Activated T-cell treated with anti-CD3 and anti-CD28 coated beads, Interleukin-2, amount 50 U/mL, for 4 hours (primary cell): Measurements from ENCODE around the gene RNF149. TPM values are rescaled to one million over a fixed set of nuclear protein-coding genes. Genes with fewer than 3 reads are reported as not detected.
A peak's percentile ranks its signal among the peaks of the same experiment; 100 is the strongest.

Experiments
- ATAC-seq, 2 donors: fragments of 200-7000 bp; cut with Tn5 transposase; one replicate each; pipeline ENCODE4 v1.10.0; 2021
- DNase-seq: peaks from one replicate; pipeline ENCODE4 v3.0.0-alpha.2; 2020
- H3K27me3 Mint-ChIP-seq: one replicate; pipeline ENCODE4 v1.8.0; 2021; ENCODE audit warnings: low read depth, mixed read lengths
- H3K36me3 Mint-ChIP-seq: one replicate; pipeline ENCODE4 v1.8.0; 2022; ENCODE audit warnings: mixed read lengths; ENCODE audit not compliant: insufficient read depth
- H3K4me1 Mint-ChIP-seq: one replicate; pipeline ENCODE4 v1.8.0; 2021; ENCODE audit warnings: low read depth, mixed read lengths
- H3K4me3 Mint-ChIP-seq: one replicate; pipeline ENCODE4 v1.8.0; 2021; ENCODE audit warnings: mild to moderate bottlenecking, moderate library complexity, mixed read lengths
- H3K9me3 Mint-ChIP-seq: one replicate; pipeline ENCODE4 v1.8.0; 2021; ENCODE audit warnings: mixed read lengths
- total RNA-seq, 3 donors: library from RNA; stranded (reverse); gene quantifications; one replicate each; pipeline ENCODE4 v1.2.1, GENCODE V29; 2021

RNF149 gene
- total RNA-seq, 3 donors from 2014 or later = 27.3 to 33.3 (median 27.3) TPM

DNA sequence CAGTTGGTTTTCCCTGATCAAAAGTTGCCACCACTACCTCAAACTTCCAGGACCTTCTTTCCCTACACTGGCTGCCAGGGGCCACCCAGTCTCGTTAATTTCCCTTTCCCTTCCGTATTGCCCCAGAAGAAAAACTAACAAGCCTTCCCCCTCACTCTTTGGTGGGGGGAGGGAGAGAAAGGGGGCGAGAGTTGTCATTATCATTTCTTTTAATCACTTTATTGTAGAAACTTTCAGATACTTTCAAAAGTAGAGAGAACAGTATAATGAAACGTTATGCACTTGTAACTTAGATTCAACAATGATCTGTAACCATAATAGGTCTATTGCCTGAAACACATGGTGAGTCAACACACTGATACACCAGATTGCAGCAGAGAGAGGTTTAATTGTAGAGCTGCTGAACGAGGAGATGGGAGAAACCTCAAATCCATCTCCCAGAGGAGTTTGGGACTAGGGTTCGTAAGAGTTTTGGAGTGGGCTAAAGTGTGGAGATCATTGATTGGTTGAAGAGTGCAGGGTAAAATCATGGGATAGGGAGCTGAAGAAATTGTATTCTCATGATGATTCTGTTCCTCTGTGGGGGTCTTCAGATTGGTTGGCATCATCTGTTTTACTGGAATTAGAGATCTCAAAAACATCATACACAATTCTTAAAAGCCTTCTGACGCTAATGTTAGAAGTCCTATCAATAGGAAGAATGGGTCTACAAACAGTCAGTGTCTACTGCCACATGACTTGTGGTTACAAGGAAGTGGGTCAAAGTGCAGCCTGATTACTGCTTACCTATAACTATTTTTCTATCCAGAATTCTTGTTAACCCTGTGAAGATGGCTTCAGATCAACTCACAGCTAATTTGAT lies 2.6 kb upstream of the RNF149 start:
- Mint-ChIP-seq H3K9me3 (no peaks in the 10 kb centered on the region), H3K4me3 (peak overlapping the region; percentile 22), H3K27me3 (no peaks in the 10 kb centered on the region), H3K36me3 (peaks cover 9% of the 10 kb centered on the region), H3K4me1 (peaks cover 67% of the 10 kb centered on the region)
- ATAC-seq = no peak
- DNase-seq = no peak

DNA sequence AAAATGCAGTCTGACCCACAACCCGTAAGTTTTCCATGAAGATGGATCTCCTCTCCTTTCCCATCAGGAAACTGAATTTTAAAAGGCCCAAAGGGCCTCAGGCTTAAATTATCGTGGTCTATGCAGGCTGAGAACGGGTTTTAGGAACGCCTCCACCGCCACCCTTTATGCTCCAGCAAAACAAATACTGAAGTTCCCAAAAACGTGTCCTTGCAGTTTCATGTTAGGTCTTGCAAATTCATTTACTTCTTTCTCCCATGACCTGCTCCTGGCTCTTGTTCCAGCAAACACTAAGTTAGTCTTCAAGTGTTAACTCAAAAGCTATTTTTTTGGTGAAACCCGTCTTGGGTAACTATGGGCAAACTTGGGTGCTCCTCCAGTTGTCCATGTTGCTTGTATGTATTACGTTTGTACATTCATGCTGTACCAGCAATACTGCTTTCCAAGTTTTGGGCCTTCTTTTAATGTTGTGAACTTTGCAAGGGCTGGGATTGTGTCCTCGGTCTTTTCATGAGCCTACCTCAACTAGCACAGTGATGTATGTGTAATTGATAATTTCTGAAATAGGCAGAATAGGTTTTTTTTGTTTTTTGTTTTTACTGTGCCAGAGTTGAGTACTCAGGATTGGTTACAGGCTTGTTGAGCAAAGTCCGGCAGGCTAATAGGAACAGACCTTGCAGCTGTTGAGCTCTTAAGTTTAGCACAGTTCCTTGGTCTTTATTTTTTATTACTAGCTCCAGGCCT lies 1.8 kb upstream of the RNF149 start:
- H3K4me1 Mint-ChIP-seq = peaks cover 67% of the 10 kb centered on the region
- H3K9me3 Mint-ChIP-seq = no peaks in the 10 kb centered on the region
- DNase-seq = no peak
- no peaks in the 10 kb centered on the region for H3K27me3 Mint-ChIP-seq
- no peak overlapping the region for H3K4me3 Mint-ChIP-seq
- H3K36me3 Mint-ChIP-seq = peaks cover 17% of the 10 kb centered on the region
- no peak for ATAC-seq

DNA sequence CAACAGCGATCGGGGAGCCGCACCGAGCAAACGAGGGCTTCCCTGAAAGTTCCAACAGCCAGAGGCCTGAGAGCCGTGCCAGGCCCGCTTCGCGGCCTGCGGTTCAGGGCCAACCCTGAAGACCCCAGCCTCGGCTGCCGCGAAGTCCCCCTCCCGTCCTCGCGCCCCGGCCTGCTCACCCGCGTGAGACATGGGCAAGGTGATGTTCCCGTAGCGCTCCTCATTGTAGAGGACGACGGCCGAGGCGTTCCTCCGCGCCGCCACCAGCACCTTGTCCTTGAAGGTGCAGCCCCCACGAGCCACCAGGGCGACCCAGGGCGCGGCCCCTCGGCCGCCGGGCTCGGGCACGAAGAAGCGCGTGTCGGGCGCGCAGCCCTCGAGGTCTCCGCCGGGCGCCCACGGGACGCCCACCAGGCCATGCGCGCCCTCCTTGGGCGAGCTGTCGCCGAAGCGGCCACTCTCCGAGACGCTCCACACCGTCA lies 510 bp downstream of the RNF149 start:
- H3K36me3 Mint-ChIP-seq = peaks cover 22% of the 10 kb centered on the region
- peak; percentile 6 to 7 for ATAC-seq
- peak overlapping the region; percentile 97 for H3K4me3 Mint-ChIP-seq
- H3K4me1 Mint-ChIP-seq = peaks cover 81% of the 10 kb centered on the region
- no peaks in the 10 kb centered on the region for H3K9me3 Mint-ChIP-seq
- no peaks in the 10 kb centered on the region for H3K27me3 Mint-ChIP-seq
- DNase-seq = peak; percentile 28

DNA sequence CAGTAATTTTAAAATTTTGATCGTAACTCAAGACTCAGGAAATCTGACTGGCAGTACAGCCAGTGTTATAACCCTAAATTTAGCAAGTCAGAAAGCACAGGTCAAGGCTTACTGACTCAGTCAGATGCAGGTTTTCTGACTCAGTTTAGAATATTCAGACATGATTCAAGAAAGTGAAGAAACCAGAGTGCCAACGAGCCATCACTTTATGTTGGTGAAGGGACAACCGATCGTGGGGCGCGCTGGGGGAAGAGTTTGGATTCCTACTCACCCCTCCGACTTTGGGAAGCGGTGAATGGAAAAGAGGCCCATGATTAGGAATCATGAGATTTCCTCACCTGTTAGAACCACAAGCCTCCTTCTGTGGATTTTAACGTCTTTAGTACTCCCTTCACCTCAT lies 998 bp downstream of the RNF149 start:
- H3K4me1 Mint-ChIP-seq = peaks cover 81% of the 10 kb centered on the region
- no peak for DNase-seq

DNA sequence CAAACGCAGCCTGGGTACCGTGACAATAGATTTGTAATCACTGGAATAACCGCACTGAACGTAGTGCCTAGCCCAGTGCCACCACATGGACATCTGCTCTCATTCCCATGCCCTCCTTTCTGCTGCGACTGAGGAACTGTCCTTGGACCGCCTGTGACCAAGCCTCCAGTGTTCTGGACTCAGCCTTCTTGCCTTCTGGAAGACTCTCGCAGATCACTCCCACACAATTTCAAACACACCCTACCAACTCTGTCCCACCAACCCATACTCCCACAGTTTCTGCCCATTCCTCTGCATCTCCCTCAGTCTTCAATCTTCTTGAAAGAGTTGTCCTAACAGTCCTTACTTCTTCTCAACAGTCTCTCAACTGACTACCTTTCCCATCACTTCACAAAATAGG lies 2.1 kb downstream of the RNF149 start:
- Mint-ChIP-seq H3K36me3 (peaks cover 29% of the 10 kb centered on the region), H3K4me3 (peak overlapping the region; percentile 97), H3K9me3 (no peaks in the 10 kb centered on the region), H3K4me1 (peaks cover 82% of the 10 kb centered on the region), H3K27me3 (no peaks in the 10 kb centered on the region)
- peak; percentile 1 to 4 for ATAC-seq
- DNase-seq = no peak

More for the DNA sequence above, 998 bp downstream of the RNF149 start:
- H3K36me3 Mint-ChIP-seq = peaks cover 23% of the 10 kb centered on the region
- peak; percentile 12 to 30 for ATAC-seq
- no peaks in the 10 kb centered on the region for H3K27me3 Mint-ChIP-seq
- H3K4me3 Mint-ChIP-seq = peak overlapping the region; percentile 97
- no peaks in the 10 kb centered on the region for H3K9me3 Mint-ChIP-seq

DNA sequence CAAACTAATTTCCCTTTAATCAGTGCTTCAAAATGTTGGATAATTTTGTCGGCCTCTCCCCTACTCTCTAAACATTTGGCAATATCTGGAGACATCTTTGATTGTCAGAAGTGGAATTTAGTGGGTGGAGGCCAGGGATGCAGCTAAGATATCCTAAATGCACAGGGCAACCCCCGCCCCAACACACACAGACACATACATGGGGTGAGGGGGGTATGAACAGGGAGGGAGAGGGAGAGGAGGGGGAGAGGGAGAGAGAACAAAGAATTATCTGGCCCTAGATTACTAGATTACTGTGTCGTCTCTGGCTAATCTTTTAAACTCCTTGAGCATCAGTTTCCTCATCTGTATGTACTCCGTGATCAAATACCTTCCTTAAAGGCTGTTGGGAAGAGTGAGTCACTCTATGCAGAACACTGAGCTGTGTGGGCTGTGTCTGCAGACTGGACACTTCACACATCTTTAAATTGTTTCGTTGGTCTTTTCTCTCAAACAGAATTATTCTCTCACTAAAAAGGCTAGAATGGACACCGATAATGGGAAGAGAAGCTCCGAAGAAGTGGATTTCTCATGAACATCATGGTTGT lies 2.9 kb downstream of the RNF149 start:
- peak overlapping the region; percentile 97 for H3K4me3 Mint-ChIP-seq
- peaks cover 29% of the 10 kb centered on the region for H3K36me3 Mint-ChIP-seq
- peaks cover 80% of the 10 kb centered on the region for H3K4me1 Mint-ChIP-seq
- no peaks in the 10 kb centered on the region for H3K9me3 Mint-ChIP-seq
- DNase-seq = no peak
- H3K27me3 Mint-ChIP-seq = no peaks in the 10 kb centered on the region
- no peak for ATAC-seq

DNA sequence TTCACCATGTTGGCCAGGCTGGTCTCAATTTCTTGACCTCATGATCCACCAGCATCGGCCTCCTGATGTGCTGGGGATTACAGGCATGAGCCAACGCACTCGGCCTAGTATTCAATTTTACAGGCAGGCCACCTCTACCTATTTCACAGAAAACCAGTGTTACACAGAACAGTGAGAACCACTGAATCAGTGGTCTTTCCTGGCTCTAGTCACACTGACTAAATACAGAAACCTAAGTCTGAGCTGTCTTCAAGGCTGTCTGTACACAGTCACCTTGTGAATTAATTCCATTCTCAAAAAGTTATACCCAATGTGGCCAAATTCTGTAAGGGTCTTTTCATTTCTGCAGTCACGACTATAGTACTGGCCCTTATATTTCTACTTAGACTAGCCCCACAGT lies 3.5 kb downstream of the RNF149 start:
- H3K36me3 Mint-ChIP-seq = peaks cover 30% of the 10 kb centered on the region
- H3K9me3 Mint-ChIP-seq = no peaks in the 10 kb centered on the region

DNA sequence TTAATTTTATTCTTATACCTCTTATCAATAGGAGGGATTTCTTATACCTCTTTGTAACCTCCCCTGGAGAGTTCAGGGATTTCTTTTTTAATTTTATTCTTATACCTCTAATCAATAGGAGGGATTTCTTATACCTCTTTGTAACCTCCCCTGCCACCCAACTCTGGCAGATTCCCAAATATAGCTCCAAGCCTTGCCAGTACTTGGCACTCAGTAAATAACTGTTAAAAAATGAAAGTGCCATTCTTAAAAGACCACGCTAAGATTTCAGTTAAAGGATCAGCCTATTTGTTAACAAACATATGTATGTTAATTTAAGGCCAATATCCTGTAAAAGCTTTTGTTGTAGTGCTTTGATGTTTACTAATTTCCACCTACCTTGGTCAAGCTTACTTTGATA lies 4.8 kb downstream of the RNF149 start:
- H3K27me3 Mint-ChIP-seq = no peaks in the 10 kb centered on the region
- no peaks in the 10 kb centered on the region for H3K9me3 Mint-ChIP-seq
- DNase-seq (no peak), ATAC-seq (no peak)
- peaks cover 42% of the 10 kb centered on the region for H3K36me3 Mint-ChIP-seq
- peaks cover 80% of the 10 kb centered on the region for H3K4me1 Mint-ChIP-seq
- H3K4me3 Mint-ChIP-seq = peak overlapping the region; percentile 97

More for the DNA sequence above, 3.5 kb downstream of the RNF149 start:
- Mint-ChIP-seq H3K4me3 (peak overlapping the region; percentile 97), H3K27me3 (no peaks in the 10 kb centered on the region), H3K4me1 (peaks cover 80% of the 10 kb centered on the region)
- ATAC-seq = peak; percentile 27 to 33
- no peak for DNase-seq

DNA sequence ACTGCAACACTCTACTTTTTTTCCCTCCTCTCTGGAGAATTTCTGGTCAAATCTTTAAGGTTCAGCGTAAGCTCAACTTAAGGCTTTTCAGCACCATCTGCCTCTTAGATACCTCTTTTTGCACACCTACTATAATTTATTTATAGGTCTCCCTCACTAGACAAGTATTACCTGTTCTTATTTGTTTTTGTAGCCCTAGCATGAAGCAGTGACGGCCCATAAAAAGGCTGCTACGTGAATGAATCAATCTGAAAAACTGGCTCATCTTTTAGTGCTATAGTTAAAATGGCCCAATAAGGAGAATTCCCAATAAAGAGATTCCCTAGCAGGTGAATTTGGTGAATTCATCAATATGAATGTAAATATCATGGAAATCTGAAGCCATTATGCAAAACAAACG lies 6.5 kb downstream of the RNF149 start:
- no peak for DNase-seq
- no peak overlapping the region for H3K4me3 Mint-ChIP-seq
- no peaks in the 10 kb centered on the region for H3K9me3 Mint-ChIP-seq
- H3K27me3 Mint-ChIP-seq = no peaks in the 10 kb centered on the region
- peaks cover 86% of the 10 kb centered on the region for H3K4me1 Mint-ChIP-seq
- peaks cover 42% of the 10 kb centered on the region for H3K36me3 Mint-ChIP-seq
- no peak for ATAC-seq

DNA sequence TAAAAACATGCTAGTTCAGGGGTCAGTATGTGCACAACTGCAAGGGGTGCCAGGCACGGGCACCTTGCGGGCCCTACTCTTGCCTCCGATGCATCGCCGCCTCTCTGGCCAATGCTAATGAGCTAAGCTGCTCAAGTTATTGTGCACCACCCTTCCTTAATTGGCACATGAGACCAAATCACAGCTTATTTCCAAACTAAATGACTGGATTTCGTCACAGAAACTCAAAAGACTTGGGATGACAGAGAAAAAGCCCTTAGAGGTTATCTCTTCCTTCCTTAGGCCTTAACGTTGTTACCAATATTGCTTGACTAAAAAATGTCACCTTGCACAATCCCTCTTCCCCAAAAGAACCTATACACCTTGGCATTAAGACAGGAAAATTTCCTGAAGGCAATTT lies 7.7 kb downstream of the RNF149 start:
- Mint-ChIP-seq H3K4me1 (peaks cover 87% of the 10 kb centered on the region), H3K36me3 (peaks cover 36% of the 10 kb centered on the region), H3K9me3 (no peaks in the 10 kb centered on the region), H3K27me3 (no peaks in the 10 kb centered on the region), H3K4me3 (no peak overlapping the region)
- ATAC-seq (no peak), DNase-seq (no peak)

DNA sequence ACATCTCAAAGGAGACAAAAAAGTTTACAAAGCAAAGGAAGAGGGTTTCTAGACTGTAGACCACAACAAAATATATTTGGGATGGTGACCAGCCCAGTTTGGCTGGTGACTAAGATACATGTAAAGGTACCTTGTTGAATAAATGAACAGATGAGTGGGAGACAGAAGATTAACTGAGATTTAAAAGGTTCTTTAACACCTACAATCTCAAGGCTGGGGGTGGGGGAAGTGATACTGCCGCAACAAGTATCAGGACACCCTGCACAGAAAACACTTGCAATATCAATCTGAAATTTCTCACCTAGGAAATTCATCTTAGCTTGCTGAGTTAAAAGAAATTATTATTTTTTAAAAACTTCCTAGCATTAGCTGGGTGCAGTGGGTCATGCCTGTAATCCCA lies 8.3 kb downstream of the RNF149 start:
- Mint-ChIP-seq H3K9me3 (no peaks in the 10 kb centered on the region), H3K27me3 (no peaks in the 10 kb centered on the region), H3K36me3 (peaks cover 31% of the 10 kb centered on the region), H3K4me1 (peaks cover 86% of the 10 kb centered on the region), H3K4me3 (peak overlapping the region; percentile 36)
- DNase-seq = no peak
- peak; percentile 35 to 49 for ATAC-seq

DNA sequence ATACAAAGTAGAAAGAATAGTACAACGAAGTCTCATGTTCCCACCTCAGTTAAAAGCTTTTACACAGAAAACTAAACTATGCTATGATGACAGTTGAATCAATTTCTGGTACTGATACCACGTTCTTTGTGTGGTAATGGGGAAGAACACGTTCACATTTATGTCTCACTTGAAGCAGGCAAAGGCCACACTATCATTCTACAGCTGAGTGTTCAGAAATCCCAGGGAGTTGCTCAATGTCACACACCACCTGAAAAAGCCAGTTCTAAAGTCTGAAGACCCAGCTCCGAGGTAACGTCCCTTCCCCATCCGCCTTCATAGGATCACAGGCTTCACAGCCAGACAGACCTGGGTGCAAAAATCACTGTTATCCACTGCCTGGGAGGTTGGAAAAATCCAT lies 8.9 kb downstream of the RNF149 start:
- DNase-seq (no peak), ATAC-seq (peak; percentile 71 to 77)
- H3K4me1 Mint-ChIP-seq = peaks cover 84% of the 10 kb centered on the region
- H3K36me3 Mint-ChIP-seq = peaks cover 32% of the 10 kb centered on the region
- peak overlapping the region; percentile 36 for H3K4me3 Mint-ChIP-seq
- H3K9me3 Mint-ChIP-seq = no peaks in the 10 kb centered on the region
- H3K27me3 Mint-ChIP-seq = no peaks in the 10 kb centered on the region

DNA sequence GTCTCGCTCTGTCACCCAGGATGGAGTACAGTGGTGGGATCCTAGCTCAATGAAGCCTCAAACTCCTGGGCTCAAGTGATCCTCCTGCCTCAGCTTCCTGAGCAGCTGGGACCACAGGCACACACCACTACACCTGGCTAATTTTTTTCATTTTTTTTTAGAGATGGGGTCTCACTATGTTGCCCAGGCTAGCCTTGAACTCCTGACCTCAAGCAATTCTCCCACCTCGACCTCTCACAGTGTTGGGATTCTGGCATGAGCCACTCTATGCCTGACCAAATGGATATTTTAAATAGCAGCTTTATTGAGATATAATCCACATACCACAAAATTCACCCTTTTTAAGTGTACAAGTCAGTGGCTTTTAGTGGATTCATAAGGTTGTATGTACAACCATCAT lies 11.1 kb downstream of the RNF149 start:
- DNase-seq (no peak), ATAC-seq (no peak)
- Mint-ChIP-seq H3K27me3 (no peaks in the 10 kb centered on the region), H3K4me1 (peaks cover 68% of the 10 kb centered on the region), H3K9me3 (no peaks in the 10 kb centered on the region), H3K36me3 (peaks cover 36% of the 10 kb centered on the region), H3K4me3 (no peak overlapping the region)

DNA sequence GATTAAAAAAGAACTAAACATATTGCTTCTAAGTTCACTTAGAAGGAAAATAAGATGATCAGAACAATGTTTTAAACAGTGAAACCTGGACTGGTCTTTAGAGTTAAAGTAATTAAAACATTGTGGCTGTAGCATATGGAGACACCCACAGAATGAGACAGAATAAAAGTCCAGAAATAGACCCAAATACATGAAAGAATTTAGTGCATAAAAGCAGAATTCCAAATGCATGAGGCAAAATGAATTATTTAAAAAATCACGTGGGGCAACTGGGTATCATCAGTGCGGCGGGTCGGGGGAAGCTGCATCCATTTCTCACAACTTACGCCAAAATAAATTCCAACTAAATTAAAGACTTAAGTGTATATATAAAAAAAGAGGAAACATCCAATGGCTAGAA lies 12.1 kb downstream of the RNF149 start:
- Mint-ChIP-seq H3K9me3 (no peaks in the 10 kb centered on the region), H3K36me3 (peaks cover 32% of the 10 kb centered on the region), H3K27me3 (no peaks in the 10 kb centered on the region), H3K4me1 (peaks cover 59% of the 10 kb centered on the region), H3K4me3 (peak overlapping the region; percentile 11)
- ATAC-seq (no peak), DNase-seq (no peak)
